GM18526 (cell line): ENCODE measurements around the gene KCNMB2.

Source experiments
- POLR2A ChIP-seq: IDR thresholded peaks from 3 replicates; pipeline ENCODE4 v1.6.1; 2011; ENCODE audit not compliant: insufficient read length; ENCODE audit errors: extremely low read depth

Gene KCNMB2

GRCh38 chr3:178646186-178646862 is 110.1 kb downstream of the KCNMB2 start:
- no peak for TF ChIP-seq POLR2A

GRCh38 chr3:178655488-178655887 is 119.3 kb downstream of the KCNMB2 start:
- TF ChIP-seq POLR2A, result no peak

DNA sequence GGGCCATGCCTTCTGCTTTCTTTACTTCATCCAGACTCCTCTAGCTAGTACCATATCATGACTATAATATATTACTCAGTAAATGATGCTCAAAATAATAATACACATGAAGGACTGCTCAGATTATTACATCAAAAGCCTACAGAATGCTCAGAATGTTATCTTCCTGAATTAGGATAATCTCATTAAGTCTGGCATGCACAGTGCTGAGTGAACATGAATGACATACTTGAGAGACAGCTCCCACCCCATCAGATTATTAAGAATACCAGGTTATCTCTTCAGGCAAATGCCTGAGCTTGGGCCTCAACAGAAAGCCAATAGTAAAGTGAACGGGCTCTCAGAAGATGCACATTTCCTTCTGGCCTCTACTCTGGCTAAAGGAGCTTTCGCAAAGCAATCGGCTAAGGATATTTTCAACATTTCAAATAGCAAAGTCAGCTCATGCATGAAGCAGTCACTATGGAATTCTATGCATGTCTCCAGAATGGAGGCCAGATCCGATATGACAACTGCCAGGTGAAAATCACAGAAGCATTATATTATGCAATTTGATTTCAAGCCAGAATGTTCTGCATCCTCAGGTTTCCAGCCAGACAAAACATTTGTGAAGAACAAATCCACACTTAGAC is 122.6 kb downstream of the KCNMB2 start:
- no peak for TF ChIP-seq POLR2A

- TF ChIP-seq POLR2A, result no peak
Measured at GRCh38 chr3:178663201-178663934, 127.1 kb downstream of the KCNMB2 start.

DNA sequence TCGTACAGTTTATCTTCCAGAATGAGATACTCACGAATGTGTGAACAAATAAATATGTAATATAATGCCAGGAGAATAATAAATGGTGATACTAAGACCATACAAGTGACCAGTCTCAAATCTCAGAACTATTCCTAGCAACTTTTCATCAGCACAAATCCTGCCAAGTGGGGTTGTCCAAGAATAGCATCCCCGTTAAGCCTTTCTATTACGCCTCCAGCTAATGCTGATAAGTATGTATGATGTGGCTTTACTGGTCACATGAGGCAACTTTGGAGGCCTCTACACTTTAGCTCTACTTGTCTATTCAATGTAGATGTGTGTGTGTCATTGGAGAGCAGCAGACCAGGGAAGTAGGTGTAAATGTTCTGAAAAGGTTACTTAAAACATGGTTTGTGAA is 129.5 kb downstream of the KCNMB2 start:
- no peak for TF ChIP-seq POLR2A

DNA sequence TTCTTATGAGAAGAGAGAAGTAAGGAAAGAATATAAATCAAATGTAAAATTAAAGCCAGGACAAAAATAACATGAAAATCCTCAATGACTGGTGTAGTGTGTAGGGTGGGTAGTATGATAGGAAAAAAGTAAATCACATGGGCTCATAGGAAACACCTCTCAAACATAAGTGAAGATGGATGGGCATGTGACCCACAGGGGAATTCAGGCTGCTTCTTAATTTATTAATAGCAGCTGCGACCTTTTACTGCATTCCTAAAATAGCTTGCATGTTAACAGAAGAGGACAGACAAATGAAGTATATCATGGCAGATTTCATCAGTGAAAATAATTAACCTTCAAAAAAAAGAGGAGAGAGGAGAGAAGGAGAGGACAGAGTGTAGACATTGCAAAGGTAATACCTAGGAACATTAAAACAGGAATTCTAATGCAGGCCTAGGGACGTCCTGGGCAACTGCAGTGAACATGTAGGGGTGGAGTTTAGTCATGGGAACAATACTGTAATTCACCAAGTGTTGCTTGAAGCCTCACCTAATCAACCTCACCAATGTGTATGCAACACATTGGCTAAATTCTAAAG is 132.9 kb downstream of the KCNMB2 start:
- TF ChIP-seq POLR2A, result no peak

GRCh38 chr3:178669758-178670157 is 133.5 kb downstream of the KCNMB2 start:
- no peak for TF ChIP-seq POLR2A

DNA sequence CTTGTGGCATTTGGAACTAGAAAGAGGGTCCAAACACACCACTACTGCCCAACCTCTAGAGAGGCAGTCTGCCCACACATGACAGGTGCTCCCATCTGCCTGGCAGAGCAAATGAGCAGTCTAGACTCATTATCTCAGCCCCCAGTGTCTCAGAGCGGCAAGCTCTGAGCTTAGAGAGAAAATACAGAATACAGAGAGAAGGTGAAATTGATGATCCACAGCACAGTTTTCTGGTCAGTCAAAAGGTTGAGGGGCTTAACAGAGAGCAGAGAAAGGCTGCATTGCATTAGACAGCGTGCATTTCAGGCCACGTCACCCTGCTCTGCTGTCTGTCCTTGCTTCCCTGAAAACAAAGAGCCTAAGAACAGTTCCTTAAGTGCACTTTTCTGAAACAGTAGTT is 135.1 kb downstream of the KCNMB2 start:
- TF ChIP-seq POLR2A, result no peak

DNA sequence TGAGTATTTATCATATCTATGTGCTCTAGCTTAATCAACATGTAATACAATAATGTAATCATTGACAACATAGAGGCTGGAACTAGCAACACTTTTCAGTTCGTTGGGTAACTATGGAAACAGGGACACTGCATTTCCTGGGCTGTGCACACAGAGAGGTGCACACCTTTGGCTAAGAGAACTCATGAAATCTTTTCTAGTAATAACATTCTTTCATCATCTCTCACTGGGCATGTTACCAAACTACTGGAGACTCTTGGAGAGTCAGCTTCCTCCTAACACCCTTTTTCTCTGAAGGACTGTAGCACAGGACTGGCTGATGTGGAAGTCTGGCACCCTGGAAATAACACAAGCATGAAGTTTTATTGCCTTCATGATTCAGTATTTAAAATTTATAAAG is 135.6 kb downstream of the KCNMB2 start:
- TF ChIP-seq POLR2A, result no peak

- no peak for TF ChIP-seq POLR2A
Measured at GRCh38 chr3:178672275-178672674, 136.0 kb downstream of the KCNMB2 start.

DNA sequence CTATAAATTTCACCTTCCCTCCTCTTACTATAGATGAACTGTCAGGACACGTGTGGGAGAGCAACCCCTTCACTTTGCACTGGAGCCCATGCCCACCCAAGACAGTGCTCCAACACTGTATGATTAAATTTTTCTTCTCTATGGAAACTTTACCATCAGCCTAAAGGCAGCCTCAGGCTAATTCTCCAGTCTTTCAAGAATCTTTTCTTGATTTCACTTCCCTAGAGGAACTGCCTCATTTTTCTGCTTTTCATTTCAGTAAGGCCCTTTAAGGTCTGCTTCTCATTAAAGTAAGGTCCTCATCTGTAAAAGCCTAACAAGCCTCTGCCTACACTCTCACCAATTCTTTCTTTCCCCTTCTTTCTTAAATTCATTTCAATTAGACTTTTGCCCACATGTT is 137.3 kb downstream of the KCNMB2 start:
- no peak for TF ChIP-seq POLR2A

DNA sequence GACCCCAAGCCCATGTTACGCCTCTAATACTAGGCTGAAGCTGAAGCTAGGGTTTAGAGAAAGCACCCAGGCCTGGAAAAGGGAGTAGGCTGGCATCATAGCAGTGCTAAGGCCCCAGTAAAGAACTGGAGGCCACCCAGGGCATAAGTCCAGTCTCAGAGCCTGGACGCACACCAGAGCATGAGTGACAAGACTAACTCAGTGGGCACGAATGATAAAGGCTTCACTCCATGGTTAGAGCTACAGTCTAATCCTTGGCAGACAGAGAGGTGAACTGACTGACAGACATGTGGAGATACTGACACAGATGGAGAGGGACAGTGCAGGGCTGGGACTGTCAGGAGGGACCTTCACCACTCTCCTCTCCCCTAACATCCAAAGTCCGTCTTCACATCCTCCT is 139.8 kb downstream of the KCNMB2 start:
- TF ChIP-seq POLR2A, result no peak

DNA sequence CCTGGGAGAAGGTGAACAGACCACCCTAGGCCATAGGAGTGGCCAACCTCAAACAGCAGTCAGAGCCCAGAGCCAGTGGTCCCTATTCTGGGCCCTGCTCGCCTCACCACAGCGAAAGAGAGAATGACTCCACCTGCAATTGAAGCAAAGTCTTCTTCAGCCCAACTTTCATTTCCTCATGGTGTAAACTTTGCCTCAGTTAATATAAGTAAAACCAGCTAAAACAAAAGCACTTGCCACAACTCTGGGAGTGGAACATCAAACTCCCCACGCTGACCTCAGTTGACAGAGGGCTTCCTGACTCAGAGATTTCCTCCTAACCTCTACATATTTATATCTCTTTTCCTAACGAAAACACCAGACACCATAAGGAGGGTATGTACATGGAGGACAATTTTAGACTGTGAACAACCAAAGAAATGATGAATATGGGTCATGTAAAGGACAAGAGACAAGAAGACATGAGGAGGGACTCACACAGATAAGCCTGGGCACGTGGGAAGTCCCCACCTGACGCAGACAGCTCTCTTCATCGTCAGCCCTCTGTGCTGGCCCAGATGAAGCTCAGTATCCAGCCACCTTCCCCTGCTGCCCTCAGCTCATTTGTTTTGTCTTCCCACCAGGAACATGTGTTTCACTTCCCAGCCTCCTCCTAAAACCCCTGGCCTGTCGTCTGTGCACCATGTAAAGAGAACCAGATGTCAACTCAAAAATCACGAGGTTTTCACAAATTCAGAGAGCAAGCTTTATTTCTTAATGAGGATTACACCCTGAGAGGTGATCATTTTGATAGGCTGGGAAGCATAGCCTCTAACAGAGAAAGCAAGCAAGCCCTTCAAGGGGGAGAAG is 140.9 kb downstream of the KCNMB2 start:
- TF ChIP-seq POLR2A, result no peak

DNA sequence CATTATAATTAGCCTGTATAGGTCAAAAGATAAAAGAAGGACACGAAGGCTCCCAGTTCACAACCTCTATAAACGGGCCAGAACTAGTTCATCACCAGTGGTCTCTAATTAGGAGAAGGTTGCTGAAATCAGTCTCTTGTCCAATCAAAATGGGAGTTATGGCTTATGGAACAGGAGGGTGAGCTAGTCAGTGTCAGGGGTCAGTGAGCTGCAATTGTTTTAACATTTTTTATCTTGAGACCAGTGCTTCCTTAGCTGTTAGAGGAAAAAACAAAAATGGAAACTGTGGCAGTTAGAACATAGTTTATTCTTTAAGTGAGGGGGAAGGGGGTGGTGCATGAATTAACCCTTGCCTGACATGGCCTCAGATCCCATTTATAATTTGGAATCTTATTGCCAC is 141.7 kb downstream of the KCNMB2 start:
- TF ChIP-seq POLR2A, result no peak

- no peak for TF ChIP-seq POLR2A
Measured at GRCh38 chr3:178680037-178680436, 143.8 kb downstream of the KCNMB2 start.
